ENCODE data around the gene BNC2.
"Not testable (repeated sequence)": the region's sequence is repeated elsewhere in the genome, so short reads cannot be mapped to it uniquely, and the experiment has no call there.

BNC2 gene, protein sequence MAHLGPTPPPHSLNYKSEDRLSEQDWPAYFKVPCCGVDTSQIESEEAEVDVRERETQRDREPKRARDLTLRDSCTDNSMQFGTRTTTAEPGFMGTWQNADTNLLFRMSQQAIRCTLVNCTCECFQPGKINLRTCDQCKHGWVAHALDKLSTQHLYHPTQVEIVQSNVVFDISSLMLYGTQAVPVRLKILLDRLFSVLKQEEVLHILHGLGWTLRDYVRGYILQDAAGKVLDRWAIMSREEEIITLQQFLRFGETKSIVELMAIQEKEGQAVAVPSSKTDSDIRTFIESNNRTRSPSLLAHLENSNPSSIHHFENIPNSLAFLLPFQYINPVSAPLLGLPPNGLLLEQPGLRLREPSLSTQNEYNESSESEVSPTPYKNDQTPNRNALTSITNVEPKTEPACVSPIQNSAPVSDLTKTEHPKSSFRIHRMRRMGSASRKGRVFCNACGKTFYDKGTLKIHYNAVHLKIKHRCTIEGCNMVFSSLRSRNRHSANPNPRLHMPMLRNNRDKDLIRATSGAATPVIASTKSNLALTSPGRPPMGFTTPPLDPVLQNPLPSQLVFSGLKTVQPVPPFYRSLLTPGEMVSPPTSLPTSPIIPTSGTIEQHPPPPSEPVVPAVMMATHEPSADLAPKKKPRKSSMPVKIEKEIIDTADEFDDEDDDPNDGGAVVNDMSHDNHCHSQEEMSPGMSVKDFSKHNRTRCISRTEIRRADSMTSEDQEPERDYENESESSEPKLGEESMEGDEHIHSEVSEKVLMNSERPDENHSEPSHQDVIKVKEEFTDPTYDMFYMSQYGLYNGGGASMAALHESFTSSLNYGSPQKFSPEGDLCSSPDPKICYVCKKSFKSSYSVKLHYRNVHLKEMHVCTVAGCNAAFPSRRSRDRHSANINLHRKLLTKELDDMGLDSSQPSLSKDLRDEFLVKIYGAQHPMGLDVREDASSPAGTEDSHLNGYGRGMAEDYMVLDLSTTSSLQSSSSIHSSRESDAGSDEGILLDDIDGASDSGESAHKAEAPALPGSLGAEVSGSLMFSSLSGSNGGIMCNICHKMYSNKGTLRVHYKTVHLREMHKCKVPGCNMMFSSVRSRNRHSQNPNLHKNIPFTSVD

DNA sequence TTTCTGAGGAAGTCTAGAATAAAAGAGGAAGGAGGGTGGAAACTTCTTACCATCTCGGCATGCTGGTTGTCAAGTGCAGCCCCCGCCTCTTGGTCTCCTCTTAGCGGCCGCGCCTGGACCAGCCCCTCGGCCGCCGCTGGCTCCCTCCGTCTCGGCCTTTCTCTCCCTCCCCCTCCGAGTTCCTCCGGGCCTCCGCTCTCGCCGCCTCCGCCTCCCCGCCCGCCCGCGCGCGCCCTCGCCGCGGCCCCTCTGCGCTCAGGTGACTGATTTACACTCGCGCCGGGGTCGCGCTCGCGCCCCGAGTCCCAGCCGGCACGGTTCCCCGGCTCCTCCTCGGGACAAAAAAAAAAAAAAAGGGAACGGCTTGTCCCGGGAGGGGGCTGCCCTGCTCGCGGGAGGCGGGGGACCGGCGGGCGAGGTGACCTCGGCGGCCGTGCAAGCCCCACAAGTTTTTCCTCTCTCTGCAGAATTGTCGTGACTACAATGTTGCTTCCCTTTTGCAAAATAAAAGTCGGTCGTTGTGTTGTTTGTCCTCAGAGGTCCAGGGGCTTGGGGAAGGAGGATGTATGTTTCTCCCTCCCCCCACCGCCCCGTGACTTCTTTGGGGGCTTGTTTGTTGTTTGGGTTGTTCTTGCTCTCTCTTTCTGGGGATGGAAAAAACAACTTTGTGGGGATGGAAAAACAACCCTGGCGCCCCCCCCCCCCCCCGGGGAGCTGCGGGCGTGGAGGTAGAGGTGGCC, at the start of gene BNC2:
Gene BNC2, minus strand, starts transcription at position 75 of the 740 bp plus-strand sequence. Its CDS starts 22 bp downstream, at position 53.
- DNase-seq (ENCODE audit: low read depth in 2 of 2), result no peak

DNA sequence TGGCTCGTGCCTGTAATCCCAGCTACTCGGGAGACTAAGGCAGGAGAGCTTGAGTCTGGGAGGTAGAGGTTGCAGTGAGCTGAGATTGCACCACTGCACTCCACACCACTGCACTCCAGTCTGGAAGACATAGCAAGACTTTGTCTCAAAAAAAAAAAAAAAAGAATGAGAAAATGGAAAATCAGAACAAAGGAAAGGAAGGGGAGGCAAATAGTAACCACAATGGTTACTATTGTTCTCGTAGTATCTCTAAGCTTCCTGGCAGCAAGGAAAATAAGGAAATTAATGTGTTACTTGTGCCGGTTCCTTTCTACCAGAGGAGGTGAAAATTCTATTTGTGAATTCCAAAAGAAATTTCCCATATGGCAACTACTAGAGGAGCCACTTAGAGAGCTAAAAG, 48.5 kb upstream of the BNC2 start:
- DNase-seq (ENCODE audit: low read depth in 2 of 2), result no peak

DNA sequence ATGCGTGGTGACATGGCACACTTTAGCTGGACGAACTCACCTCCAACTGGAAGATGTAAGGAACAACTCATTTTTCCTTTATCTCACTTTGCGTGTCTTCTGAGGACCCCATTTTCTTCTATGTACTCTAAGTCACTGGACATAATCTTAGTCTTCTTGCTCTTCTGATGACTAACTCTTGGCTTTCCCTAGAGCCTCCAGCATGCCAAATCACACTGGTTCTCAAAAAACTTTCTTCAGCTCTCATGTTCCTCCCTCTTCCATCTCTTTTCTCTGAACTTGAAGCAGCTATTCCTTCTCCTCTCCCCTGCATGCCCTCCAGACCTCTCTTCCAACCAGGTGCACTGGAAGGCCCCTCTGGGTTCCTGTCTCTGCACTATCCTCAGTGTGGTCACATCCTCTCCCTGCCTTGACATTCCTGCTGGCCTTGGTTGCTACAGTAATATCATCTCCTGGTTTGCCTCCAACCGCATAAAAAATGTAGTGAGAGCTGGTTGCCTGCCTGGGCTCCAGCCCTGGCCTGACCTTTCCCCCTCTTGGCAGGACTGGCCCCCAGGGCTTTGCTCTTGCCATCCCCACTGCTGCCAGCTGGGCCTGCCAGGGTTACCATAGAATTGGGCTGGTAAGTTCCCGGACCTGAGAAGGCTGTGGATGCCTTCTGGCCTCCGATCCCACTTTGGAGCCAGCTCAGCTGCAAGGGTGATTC, 44.8 kb upstream of the BNC2 start:
- DNase-seq (ENCODE audit: low read depth in 2 of 2), result no peak

DNA sequence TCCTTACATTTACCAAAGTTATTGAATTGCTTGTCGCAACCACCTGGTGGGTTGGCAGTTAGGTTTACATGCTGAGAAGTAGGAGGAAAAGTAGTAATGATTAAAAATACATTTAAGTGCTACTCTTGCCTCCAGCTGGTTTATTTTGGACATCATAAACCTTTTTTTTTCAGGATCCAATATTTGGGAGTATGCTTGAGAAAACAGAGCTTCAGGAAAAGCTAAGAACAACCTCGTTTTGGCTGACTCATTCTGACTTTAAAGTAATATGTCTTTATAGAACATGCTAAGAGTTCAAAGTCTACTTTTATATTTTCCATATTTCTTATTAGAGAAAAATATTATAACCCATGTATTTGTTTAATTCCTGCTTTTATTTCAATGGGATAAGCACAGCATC, 41.7 kb upstream of the BNC2 start:
- no peak for DNase-seq (ENCODE audit: low read depth in 2 of 2)

DNA sequence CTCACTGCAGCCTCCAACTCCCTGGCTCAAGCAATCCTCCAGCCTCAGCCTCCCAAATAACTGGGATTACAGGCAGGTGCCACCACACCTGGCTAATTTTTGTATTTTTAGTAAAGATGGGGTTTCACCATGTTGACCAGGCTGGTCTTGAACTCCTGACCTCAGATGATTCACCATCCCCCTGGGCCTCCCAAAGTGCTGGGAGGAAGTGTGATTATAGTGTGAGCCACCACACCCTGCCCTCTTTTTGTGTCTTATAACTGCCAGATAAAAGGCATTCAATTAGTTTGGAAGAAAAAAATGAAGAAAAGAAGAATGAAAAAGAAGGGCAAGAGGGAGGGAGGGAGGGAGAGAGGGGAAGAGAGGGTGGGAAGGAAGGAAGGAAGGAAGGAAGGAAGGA, 37.7 kb upstream of the BNC2 start:
- DNase-seq (ENCODE audit: low read depth in 2 of 2), result not testable (repeated sequence)

GRCh38 chr9:16904655-16905054, 34.2 kb upstream of the BNC2 start:
- no peak for DNase-seq (ENCODE audit: low read depth in 2 of 2)

DNA sequence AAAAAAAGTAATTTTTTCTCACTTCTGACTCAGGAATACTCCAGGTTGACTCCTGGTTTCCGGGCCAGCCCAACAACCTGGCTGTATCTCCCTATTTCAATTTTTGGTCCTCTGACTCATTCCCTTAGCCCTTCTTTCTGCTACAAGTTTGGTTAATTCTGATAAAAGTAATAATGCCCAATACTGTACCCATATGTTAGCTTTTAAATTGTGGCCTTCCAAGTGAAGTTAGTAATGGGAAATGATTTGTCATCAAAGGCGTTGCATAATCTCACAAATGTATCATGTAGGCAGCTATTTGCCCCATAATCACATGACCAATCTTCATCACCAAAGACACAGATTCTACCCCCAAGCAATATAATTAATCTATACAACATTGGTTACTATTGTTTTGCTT, 31.1 kb upstream of the BNC2 start:
- DNase-seq (ENCODE audit: low read depth in 2 of 2), result no peak

DNA sequence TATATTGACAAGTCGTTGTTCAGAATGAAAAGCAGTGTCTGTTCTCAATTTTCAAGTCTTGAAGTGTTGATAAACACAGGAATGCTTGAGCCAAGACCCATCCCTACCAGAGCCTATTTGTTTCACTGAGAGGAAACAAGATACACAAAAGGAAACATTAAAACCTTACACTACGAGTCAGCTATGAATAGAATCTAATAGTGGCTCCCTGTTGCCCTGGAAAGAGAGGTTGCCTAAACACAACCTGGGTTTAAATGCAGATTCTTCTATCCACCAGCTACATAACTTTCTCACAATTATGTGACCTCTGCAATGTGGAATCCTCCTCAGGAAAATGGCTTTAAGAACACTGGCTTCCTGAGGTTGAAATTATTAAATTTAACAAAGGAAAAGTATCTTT, 29.1 kb upstream of the BNC2 start:
- DNase-seq (ENCODE audit: low read depth in 2 of 2), result no peak

GRCh38 chr9:16898464-16898863, 28.0 kb upstream of the BNC2 start:
- no peak for DNase-seq (ENCODE audit: low read depth in 2 of 2)

GRCh38 chr9:16888594-16888993, 18.1 kb upstream of the BNC2 start:
- no peak for DNase-seq (ENCODE audit: low read depth in 2 of 2)

DNA sequence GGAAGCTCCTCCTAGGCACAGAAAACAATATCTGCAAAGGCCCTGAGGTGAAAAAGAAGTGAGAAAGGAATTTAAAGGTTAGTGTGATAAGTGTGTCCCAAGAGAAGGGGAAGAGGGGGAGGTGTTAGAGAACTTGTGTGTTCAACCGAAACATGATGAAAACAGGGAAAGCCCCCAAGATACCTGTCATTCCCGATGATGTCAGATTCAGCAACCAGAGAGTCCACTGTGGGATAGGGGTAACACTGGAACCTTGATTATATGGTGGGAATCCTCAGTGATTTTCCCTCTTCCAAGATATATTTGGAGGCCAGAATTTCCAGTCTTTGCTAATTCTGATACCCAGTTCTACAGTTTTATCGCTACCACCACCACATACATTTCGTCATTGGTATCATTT, 15.5 kb upstream of the BNC2 start:
- no peak for DNase-seq (ENCODE audit: low read depth in 2 of 2)

GRCh38 chr9:16884952-16885513, 14.6 kb upstream of the BNC2 start:
- no peak for DNase-seq (ENCODE audit: low read depth in 2 of 2)

DNA sequence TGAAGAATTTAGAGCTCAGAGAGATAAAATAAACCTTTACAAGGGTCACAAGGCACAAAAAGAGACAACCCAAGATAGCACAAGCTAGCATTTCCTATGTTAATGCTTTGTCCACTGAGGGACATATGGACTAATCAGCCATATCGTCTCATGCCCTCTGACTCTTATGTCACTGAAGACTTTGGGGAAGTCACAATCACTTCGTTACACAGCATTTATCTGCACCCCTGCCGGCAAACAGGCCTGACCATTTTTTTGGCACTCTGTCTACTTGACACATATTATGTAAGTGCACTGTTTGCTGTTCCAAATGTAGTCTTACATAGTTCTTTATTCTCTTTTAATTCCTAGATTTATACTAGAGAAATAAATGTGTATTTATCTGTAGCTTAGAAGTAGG, 13.9 kb upstream of the BNC2 start:
- DNase-seq (ENCODE audit: low read depth in 2 of 2), result no peak

- DNase-seq (ENCODE audit: low read depth in 2 of 2), result no peak
These were observed 13.1 kb upstream of the BNC2 start for GRCh38 chr9:16883586-16883985.

GRCh38 chr9:16882440-16882839, 12.0 kb upstream of the BNC2 start:
- DNase-seq (ENCODE audit: low read depth in 2 of 2), result not testable (repeated sequence)

DNA sequence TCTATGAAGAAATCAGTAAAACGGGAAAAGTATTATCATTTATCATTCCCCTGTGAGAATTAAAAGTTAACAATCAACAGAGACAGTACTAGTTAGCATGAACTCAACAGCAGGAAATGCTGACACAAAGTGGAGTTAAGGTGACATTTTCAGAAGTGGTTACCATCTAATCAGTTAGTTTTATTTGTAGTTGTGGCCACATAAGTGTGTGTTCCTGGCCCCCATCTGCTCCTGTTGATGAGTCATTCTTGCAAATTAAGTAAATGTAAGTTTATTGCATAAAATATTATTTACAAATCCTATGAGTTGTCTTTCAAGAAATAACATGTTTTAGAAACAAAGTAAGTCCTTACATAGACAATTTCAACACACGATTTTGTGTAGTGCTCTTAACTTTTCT, 8.9 kb upstream of the BNC2 start:
- no peak for DNase-seq (ENCODE audit: low read depth in 2 of 2)

DNA sequence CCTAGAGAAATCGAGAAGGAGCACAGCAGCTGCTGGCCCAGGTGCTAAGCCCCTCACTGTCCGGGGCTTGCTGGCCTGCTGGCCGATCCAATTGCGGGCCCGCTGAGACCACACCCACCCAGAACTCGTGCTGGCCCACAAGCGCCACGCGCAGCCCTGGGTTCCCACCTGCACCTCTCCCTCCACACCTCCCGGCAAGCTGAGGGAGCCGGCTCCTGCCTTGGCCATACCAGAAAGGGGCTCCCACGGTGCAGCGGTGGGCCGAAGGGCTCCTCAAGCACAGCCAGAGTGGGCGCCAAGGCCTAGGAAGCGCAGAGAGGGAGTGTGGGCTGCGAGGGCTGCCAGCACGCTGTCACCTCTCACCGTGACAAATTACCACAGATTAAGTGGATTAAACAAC, 6.8 kb upstream of the BNC2 start:
- no peak for DNase-seq (ENCODE audit: low read depth in 2 of 2)

GRCh38 chr9:16873126-16873802, 2.8 kb upstream of the BNC2 start:
- no peak for DNase-seq (ENCODE audit: low read depth in 2 of 2)

DNA sequence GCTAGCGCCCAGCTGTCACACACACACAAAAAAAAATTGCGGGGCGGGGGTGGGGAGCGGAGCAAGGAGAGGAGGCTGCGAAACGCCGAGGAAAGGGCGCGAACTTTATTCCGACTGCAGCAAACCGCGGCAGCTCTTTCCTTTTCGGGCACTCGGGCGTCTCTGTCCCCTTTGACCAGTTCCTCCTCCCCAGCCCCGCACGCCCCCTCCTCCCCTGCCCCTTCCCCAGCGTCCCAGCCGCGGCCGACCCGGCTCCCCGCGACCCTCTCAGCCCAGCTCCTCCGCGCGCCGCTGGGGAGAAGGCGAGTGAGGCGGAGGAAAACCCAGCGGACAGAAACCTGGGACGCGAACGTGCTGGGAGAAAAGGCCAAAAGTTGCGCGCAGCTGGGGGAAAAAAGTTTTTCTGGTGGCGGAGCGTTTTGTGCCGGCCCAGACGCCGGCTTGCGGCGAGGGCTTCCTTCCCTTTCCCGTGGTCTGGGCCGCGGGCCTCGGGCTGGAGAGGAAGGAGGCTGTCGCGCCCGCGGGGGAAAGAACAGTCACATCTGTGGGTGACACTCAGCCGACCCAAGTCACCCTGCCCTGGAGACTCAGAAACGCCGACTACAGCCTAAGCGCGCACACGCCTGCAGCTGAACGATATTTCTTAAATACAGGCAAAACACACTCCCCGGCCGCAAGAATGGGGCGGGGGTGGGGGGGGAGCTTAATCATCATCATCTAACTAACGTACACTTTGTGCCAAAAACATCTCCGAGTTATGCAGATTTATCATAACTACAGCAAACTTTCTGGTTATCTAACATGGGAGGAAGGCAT, 1.1 kb upstream of the BNC2 start:
- no peak for DNase-seq (ENCODE audit: low read depth in 2 of 2)

Measured in stimulated activated CD8-positive, alpha-beta memory T cell treated with anti-CD3 and anti-CD28 coated beads, Interleukin-15, amount 100 ng/mL, for 48 hours (primary cell).